Measurements from ENCODE around the gene AKAP11.

The AKAP11 gene

GRCh38 chr13:42247883-42248282, 24.1 kb upstream of the AKAP11 start:
- TF ChIP-seq SIN3A (IDR thresholded peaks at IDR 0.05; ENCODE audit: borderline replicate concordance, insufficient read depth, low read length) = no peak
- TF ChIP-seq TAF1 (IDR thresholded peaks at IDR 0.05; ENCODE audit: borderline replicate concordance, insufficient read depth, low read length) = no peak
- no peak for TF ChIP-seq POLR2AphosphoS5 (IDR thresholded peaks at IDR 0.05; ENCODE audit: low read depth, low read length)
- TF ChIP-seq REST (IDR thresholded peaks at IDR 0.05; ENCODE audit: insufficient read depth in 1 of 2, low read depth in 2 of 2, low read length in 2 of 2) = no peak
- no peak for TF ChIP-seq FOXP2 (optimal IDR thresholded peaks at IDR 0.05; ENCODE audit: borderline replicate concordance, extremely low read depth, extremely low read length, insufficient read depth)

GRCh38 chr13:42255886-42256285, 16.1 kb upstream of the AKAP11 start:
- no peak for TF ChIP-seq POLR2AphosphoS5 (IDR thresholded peaks at IDR 0.05; ENCODE audit: low read depth, low read length)
- TF ChIP-seq TAF1 (IDR thresholded peaks at IDR 0.05; ENCODE audit: borderline replicate concordance, insufficient read depth, low read length) = no peak
- TF ChIP-seq SIN3A (IDR thresholded peaks at IDR 0.05; ENCODE audit: borderline replicate concordance, insufficient read depth, low read length) = no peak
- TF ChIP-seq FOXP2 (optimal IDR thresholded peaks at IDR 0.05; ENCODE audit: borderline replicate concordance, extremely low read depth, extremely low read length, insufficient read depth) = no peak
- no peak for TF ChIP-seq REST (IDR thresholded peaks at IDR 0.05; ENCODE audit: insufficient read depth in 1 of 2, low read depth in 2 of 2, low read length in 2 of 2)

GRCh38 chr13:42258747-42259146, 13.2 kb upstream of the AKAP11 start:
- no peak for TF ChIP-seq TAF1 (IDR thresholded peaks at IDR 0.05; ENCODE audit: borderline replicate concordance, insufficient read depth, low read length)
- TF ChIP-seq SIN3A (IDR thresholded peaks at IDR 0.05; ENCODE audit: borderline replicate concordance, insufficient read depth, low read length) = no peak
- TF ChIP-seq REST (IDR thresholded peaks at IDR 0.05; ENCODE audit: insufficient read depth in 1 of 2, low read depth in 2 of 2, low read length in 2 of 2) = no peak
- TF ChIP-seq POLR2AphosphoS5 (IDR thresholded peaks at IDR 0.05; ENCODE audit: low read depth, low read length) = no peak
- no peak for TF ChIP-seq FOXP2 (optimal IDR thresholded peaks at IDR 0.05; ENCODE audit: borderline replicate concordance, extremely low read depth, extremely low read length, insufficient read depth)

GRCh38 chr13:42259515-42259914, 12.4 kb upstream of the AKAP11 start:
- TF ChIP-seq TAF1 (IDR thresholded peaks at IDR 0.05; ENCODE audit: borderline replicate concordance, insufficient read depth, low read length) (no peak), SIN3A (IDR thresholded peaks at IDR 0.05; ENCODE audit: borderline replicate concordance, insufficient read depth, low read length) (no peak), FOXP2 (optimal IDR thresholded peaks at IDR 0.05; ENCODE audit: borderline replicate concordance, extremely low read depth, extremely low read length, insufficient read depth) (no peak)

- TF ChIP-seq SIN3A (IDR thresholded peaks at IDR 0.05; ENCODE audit: borderline replicate concordance, insufficient read depth, low read length) (no peak), REST (IDR thresholded peaks at IDR 0.05; ENCODE audit: insufficient read depth in 1 of 2, low read depth in 2 of 2, low read length in 2 of 2) (no peak), POLR2AphosphoS5 (IDR thresholded peaks at IDR 0.05; ENCODE audit: low read depth, low read length) (no peak), TAF1 (IDR thresholded peaks at IDR 0.05; ENCODE audit: borderline replicate concordance, insufficient read depth, low read length) (no peak), FOXP2 (optimal IDR thresholded peaks at IDR 0.05; ENCODE audit: borderline replicate concordance, extremely low read depth, extremely low read length, insufficient read depth) (no peak)
Observed at GRCh38 chr13:42260903-42261654, 10.9 kb upstream of the AKAP11 start.
